Measurements from ENCODE around the gene HYAL2.
A peak's percentile ranks its signal among the peaks of the same experiment; 100 is the strongest.

The HYAL2 gene

GRCh38 chr3:50302095-50303012, 20.2 kb downstream of the HYAL2 start:
- DNase-seq = no peak

- no peak for DNase-seq
These were observed 21.8 kb downstream of the HYAL2 start for GRCh38 chr3:50300681-50301254.

GRCh38 chr3:50299929-50300680, 22.4 kb downstream of the HYAL2 start:
- no peak for DNase-seq

GRCh38 chr3:50299638-50299928, 23.0 kb downstream of the HYAL2 start:
- no peak for DNase-seq

- DNase-seq = peak; percentile 95
These were observed 23.5 kb downstream of the HYAL2 start, which contains the start of the genes HYAL3 and NAA80 for GRCh38 chr3:50298836-50299637. Gene HYAL3, minus strand, starts transcription at chr3:50299405. Its CDS starts 3,803 bp downstream, at chr3:50295602. Gene NAA80, minus strand, starts transcription at chr3:50299405. Its CDS starts 1,942 bp downstream, at chr3:50297463.

- no peak for DNase-seq
These were observed 24.4 kb downstream of the HYAL2 start for GRCh38 chr3:50297896-50298725.

GRCh38 chr3:50297384-50297775, 25.2 kb downstream of the HYAL2 start:
- no peak for DNase-seq

- DNase-seq = no peak
These were observed 25.7 kb downstream of the HYAL2 start for GRCh38 chr3:50296721-50297383.

- DNase-seq = no peak
These were observed 26.8 kb downstream of the HYAL2 start for GRCh38 chr3:50295553-50296431.

GRCh38 chr3:50294492-50295403, 27.8 kb downstream of the HYAL2 start:
- DNase-seq = no peak

GRCh38 chr3:50294089-50294488, 28.5 kb downstream of the HYAL2 start:
- no peak for DNase-seq

- DNase-seq = no peak
These were observed 29.3 kb downstream of the HYAL2 start for GRCh38 chr3:50293079-50293801.

GRCh38 chr3:50292159-50293078, 30.1 kb downstream of the HYAL2 start, which contains the start of gene IFRD2:
Gene IFRD2, minus strand, starts transcription at chr3:50292429. Its CDS starts 155 bp downstream, at chr3:50292274.
- peak; percentile 82 for DNase-seq

- DNase-seq = no peak
These were observed 32.3 kb downstream of the HYAL2 start for GRCh38 chr3:50290161-50290641.

GRCh38 chr3:50289130-50289529, 33.4 kb downstream of the HYAL2 start:
- DNase-seq = no peak

- no peak for DNase-seq
These were observed 34.0 kb downstream of the HYAL2 start for GRCh38 chr3:50288387-50289007.

All from NCI-H1092 (cell line).